Stimulated activated CD8-positive, alpha-beta memory T cell treated with anti-CD3 and anti-CD28 coated beads, Interleukin-15, amount 100 ng/mL, for 4 hours (primary cell): ENCODE measurements around the gene FRAS1.
"Not testable (repeated sequence)": the region's sequence is repeated elsewhere in the genome, so short reads cannot be mapped to it uniquely, and the experiment has no call there.

Experiments
- DNase-seq, 2 donors: peaks; one replicate each; pipeline ENCODE4 v3.0.0-alpha.2; 2020; ENCODE audit warnings: low read depth in 2 of 2

FRAS1 gene

GRCh38 chr4:78291277-78291676 is 234.2 kb downstream of the FRAS1 start:
- DNase-seq: no peak

DNA sequence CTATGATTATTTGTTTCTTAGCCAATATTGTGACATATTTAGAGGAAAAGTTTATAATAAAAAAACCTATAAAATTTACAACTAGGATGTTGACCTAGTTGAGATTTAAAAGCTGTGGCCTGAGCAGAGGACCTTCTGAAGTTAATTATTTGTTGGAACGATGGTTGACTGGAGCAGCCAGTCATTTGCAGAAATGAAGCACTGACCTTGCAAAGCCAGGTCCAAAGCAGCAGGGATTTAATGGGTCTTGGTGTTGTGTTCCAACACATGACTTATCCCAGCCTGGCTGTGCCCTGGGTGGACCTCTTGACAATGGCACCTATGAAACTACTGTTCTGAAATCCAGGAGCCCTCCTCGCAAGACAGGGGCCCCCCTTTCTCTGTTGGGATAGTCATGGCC is 235.2 kb downstream of the FRAS1 start:
- DNase-seq: no peak

DNA sequence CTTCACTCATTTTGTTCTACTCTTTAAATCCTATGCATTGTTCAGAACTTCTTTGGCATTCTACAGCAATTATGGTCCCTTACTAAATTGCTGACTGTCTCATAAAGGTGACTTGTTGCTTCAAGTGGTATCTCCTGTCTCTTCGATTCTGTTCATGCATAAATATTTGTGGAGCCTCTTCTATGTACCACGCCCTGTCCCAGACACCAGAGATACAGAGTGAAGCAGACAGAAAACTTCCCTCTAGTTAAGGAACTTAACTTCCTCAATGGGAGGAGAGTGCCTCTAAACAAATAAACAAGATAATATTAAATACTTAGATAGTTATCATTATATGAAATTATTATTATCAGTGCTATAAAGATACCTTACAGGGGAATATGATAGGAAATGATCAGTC is 235.7 kb downstream of the FRAS1 start:
- no peak for DNase-seq

DNA sequence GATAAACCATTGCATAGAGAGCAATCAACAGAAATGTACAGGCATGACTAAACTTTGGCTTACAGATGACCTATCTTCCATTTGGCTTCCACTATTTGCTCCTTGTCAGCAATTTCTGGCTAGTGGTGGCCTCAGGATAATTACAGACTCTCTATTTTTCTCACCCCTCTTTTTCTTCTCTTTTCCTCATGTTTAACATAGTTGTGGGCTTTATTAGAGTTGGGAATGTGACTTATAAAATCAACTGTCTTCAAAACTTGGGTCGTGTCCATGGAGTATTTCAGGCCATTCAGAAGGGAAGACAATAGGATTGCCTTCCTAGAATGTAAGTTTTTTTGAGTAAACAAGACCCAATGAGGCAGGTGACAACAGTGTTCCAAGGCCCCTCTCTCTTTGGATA is 236.2 kb downstream of the FRAS1 start:
- DNase-seq: no peak

DNA sequence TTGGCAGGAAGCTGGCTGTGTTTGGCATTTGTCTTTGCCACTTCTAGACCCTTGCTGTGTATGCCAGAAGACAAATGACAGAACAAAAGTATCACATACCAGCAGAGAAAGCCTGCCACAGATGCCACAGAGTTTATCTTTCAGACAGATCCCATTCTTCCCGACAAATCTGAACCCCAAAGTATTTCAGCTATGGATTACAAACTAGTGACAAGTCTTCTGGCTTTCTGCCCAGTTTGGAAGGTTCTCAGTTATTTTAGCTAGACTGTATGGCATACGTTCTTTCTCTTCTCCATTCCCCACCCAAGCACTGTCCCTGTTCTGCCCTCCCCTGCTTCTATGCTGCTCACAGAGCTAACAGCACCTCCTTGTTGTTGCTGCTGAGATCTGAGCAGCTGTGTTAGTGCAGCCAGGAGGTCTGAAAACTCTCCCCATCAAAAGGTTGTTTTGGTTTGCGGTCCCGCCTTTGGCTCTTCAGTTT is 236.7 kb downstream of the FRAS1 start:
- no peak for DNase-seq

- no peak for DNase-seq
Measured at GRCh38 chr4:78296261-78296660, 239.1 kb downstream of the FRAS1 start.

GRCh38 chr4:78297116-78297800 is 240.1 kb downstream of the FRAS1 start:
- no peak for DNase-seq

DNA sequence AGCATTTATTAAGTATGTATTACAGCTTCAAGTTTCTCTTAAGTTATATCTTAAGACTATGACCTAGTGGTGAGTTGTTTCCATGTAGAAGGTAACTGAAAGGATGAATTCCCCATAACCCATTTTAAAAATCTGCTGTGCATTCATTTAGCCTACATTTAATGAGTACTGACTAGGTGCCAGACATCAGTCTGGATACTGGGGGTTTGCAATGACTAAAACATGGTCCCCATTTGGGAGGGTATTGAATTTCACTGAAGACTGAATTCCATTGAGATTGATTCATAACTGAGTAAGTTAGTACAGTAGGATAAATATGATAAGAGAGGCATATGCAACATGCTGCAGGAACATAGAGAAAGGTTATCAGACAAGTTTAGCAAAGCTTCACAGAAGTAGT is 241.5 kb downstream of the FRAS1 start:
- DNase-seq: no peak

- DNase-seq: no peak
Measured at GRCh38 chr4:78299565-78299972, 242.4 kb downstream of the FRAS1 start.

GRCh38 chr4:78307263-78307662 is 250.1 kb downstream of the FRAS1 start:
- DNase-seq: not testable (repeated sequence)

DNA sequence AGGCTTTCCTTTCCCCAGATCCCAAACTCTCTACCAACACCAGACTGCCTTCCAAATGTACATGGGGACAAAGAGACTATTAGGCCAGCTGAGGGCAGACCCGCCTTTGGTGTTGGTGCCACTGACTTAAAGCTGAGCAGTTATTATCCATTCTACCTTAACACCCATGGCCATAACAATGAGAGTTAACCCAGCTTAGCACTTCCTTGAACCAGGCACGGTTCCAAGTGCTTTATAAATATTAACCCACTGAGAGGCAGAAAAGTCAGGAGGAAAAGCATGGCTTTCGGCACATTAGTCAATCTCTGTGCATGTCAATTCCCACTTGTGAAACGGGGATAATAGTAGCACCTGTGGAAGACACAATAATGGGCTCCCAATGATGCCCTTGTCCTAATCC is 251.4 kb downstream of the FRAS1 start:
- no peak for DNase-seq

DNA sequence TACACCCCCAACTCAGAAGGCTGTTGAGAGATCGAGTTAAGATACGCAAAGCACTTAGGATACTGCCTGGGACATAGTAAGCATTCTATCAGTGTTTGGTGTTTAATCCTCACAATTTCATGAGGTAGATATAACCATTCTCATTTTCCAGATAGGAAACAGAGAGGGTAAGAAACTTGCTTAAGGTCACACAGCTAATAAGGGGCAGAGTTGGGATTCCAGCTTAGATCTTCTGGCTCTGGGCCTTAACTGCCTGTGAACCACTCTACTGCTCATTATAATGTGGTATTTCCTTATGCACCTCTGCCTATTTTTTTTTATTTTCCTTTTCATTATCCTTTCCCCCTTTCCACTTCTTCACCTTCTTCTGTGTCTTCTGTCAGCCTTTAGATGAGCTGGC is 252.2 kb downstream of the FRAS1 start:
- no peak for DNase-seq

DNA sequence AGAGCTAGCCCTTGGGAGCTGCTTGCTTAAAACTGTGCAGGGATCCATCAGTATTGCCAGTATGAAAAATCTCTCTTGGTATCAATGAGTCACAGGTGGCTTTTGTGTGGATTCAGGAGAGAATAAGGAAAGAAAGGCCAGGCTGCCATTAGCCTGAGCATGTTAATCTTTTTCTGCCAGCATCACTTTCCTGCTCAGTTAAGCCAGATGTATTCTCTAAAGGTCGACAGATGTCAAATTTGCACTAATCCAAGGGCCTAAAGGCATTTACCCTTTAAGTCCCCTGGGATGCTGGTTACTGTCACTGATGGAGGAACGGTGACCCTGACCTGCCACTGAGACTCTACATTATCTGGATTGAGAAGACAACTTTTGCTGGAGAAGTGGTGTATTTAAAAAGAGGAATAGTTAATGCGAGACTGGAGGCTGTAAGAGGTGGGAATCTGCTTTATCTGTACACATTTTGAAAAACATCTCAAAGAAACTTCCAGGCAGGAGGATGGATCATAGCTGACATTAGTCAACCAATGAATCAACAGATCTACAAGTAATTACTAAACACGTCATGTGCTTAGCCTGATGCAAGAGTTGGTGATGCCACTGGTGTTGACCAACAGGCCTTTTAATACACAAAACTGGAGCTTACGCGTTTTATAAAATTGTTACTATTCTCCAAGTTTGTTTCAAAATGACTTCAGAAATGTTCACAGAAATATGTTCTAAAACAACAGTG is 253.1 kb downstream of the FRAS1 start:
- no peak for DNase-seq

GRCh38 chr4:78310740-78311115 is 253.6 kb downstream of the FRAS1 start:
- DNase-seq: no peak

GRCh38 chr4:78311306-78311705 is 254.2 kb downstream of the FRAS1 start:
- DNase-seq: no peak

GRCh38 chr4:78312989-78313753 is 256.0 kb downstream of the FRAS1 start:
- no peak for DNase-seq

DNA sequence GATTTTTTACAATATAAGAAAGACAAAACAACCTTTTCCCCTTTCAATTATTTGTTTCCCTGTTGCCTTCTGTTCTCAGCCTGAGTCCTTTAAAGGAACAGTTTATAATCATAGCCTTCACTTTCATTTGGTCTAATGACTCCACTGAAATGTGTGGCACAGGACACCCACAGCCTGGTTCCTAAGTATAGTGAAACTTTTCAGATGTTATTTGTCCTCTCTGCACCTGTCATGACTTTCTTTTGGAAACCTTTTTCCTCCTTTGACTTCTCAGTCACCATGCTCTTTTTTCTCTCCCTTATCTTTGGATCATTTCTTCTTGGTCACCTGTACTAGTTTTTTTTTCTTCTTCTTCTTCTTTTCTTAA is 256.6 kb downstream of the FRAS1 start:
- no peak for DNase-seq

DNA sequence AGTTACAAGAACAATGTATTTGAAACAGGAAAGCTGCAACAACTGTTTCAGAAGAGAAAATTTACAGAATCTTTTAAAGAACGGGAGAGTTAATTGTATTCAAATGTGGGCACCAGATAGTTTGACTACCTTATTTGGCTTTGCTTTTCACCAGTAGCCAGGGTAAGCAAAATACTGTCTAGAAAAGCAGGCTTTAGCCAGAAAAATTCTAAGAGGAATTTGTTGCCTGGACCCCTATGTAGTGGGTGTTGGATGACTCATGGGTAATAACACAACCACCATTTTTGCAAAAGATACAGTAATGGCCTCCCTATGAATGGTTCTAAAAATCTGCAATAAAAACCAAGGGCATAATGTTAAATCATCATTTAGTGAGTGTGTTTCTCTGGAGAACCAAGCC is 261.0 kb downstream of the FRAS1 start:
- no peak for DNase-seq

GRCh38 chr4:78320349-78320935 is 263.3 kb downstream of the FRAS1 start:
- no peak for DNase-seq

GRCh38 chr4:78322032-78322431 is 264.9 kb downstream of the FRAS1 start:
- no peak for DNase-seq

GRCh38 chr4:78323439-78323838 is 266.3 kb downstream of the FRAS1 start:
- no peak for DNase-seq

- DNase-seq: no peak
Measured at GRCh38 chr4:78324625-78325024, 267.5 kb downstream of the FRAS1 start.
